HG03039 (cell line): ENCODE results near the gene CGNL1.

ENCODE experiments used
- ATAC-seq: cut with Tn5 transposase; IDR thresholded peaks from one replicate; pipeline ENCODE4 v1.9.1; 2021; ENCODE audit warnings: mild to moderate bottlenecking, moderate library complexity; ENCODE audit not compliant: unreplicated experiment

Gene CGNL1

DNA sequence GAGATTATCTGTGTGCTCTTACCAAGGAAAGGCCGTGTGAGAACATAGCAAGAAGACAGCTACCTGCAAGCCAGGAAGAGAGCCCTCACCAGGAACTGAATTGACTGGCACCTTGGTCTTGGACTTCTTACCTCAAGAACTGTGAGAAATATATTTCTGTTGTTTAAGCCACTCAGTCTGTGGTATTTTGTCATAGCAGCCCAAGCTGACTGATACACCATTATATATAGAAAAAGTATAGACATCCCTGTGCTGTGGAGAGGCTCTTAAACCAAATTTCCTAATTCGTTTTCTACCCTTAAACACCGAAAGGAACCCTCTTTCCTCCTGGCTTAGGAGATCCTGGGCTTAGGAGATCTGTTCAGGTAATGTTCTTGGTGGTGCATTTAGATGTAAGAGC lies 44.8 kb downstream of the CGNL1 start:
- no peak for ATAC-seq

DNA sequence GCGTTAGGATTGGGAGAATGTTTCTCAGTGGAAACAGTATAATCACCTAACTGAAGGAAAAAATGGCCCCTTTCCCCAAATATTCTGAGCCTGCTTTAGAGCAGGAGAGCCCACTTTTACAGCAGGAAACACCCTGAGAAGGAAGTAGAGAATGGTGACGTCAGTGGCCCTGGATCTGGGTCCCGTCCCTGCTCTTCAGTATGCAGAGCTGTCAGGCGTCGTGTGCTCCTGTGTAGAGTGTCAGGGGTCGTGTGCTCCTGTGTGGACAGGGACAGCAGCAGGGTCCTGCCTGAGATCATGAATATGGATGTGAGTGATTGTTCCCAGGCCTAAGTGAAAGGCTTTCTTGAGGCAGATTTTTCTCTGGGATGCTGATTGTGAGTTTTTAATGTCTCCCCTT lies 45.2 kb downstream of the CGNL1 start:
- no peak for ATAC-seq

- ATAC-seq: no peak
These were observed 45.9 kb downstream of the CGNL1 start for GRCh38 chr15:57422113-57422754.

GRCh38 chr15:57423599-57424140 lies 47.4 kb downstream of the CGNL1 start:
- ATAC-seq: no peak

- ATAC-seq: no peak
These were observed 48.5 kb downstream of the CGNL1 start for GRCh38 chr15:57424628-57425405.

DNA sequence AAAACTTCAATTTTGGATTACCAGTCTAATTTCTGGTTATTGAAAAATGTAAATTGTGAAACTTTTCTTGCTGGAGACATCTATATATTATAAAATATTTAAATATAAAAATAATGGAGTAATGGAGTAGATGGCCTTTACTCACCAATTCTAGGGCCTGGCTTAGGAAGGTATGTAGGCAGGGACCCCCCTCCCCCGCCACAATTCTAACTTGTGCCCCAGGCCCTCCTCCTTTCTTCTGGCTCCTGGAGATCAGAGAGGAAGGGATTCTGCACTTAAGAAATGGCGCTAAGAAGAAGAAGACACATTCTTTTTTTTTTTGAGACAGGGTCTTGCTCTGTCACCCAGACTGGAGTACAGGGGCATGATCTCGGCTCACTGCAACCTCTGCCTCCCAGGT lies 49.5 kb downstream of the CGNL1 start:
- ATAC-seq: no peak

DNA sequence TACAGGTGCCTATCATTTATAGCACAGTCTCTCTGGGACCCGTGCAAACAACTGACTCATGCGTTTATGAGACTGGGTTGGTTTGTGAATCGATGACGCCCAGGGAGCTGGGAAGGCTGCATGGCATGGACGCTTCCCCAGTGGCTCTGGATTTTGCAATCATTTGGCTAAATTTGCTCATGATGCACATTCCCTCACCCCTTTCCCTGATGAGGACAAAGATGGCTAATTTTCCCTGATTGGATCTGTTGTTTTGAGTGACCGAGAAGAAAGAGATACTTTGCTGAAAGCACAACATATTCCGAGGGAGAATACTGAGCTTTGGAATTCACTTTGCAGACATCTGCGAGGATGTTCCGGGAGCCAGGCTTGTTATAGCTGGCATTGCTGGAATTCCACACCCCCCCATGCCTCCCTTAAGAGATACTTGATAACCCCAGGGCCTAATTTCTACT lies 51.1 kb downstream of the CGNL1 start:
- no peak for ATAC-seq

GRCh38 chr15:57432141-57432741 lies 55.9 kb downstream of the CGNL1 start:
- no peak for ATAC-seq

- no peak for ATAC-seq
These were observed 59.9 kb downstream of the CGNL1 start for GRCh38 chr15:57436166-57436565.

- no peak for ATAC-seq
These were observed 60.7 kb downstream of the CGNL1 start for GRCh38 chr15:57436961-57437360.

- ATAC-seq: no peak
These were observed 61.3 kb downstream of the CGNL1 start for GRCh38 chr15:57437564-57437963.

DNA sequence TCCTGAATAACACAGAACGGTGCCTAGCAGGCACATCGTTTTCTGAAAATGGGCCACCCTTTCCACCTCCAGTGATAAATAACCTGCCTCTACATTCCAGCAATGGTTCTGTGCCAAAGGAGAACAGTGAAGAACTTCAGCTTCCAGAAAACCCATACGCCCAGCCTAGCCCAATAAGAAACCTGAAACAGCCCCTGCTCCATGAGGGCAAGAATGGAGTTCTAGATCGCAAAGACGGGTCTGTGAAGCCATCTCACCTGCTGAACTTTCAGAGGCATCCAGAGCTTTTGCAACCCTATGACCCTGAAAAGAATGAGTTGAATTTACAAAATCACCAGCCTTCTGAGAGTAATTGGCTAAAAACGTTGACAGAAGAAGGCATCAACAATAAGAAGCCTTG lies 61.9 kb downstream of the CGNL1 start:
- ATAC-seq: no peak

- no peak for ATAC-seq
These were observed 63.1 kb downstream of the CGNL1 start for GRCh38 chr15:57439128-57440027.

- no peak for ATAC-seq
These were observed 63.9 kb downstream of the CGNL1 start for GRCh38 chr15:57440167-57440566.

GRCh38 chr15:57440799-57441198 lies 64.5 kb downstream of the CGNL1 start:
- no peak for ATAC-seq

DNA sequence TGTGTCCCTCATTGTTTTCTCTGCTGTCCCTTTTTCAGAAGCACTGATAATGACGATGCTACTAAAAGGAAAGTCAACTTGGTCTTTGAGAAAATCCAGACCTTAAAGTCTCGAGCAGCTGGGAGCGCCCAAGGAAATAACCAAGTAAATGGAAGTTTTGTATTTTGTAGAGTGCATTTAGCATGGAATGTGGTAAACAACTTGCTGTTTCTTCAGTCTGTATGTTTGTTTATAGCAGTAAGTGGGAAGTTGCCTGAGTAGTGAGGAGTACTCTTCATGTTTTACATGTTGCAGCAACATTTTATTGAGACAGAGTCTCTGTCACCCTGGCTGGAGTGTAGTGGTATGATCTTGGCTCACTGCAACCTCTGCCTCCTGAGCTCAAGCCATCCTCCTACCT lies 66.0 kb downstream of the CGNL1 start:
- no peak for ATAC-seq

GRCh38 chr15:57443486-57443885 lies 67.2 kb downstream of the CGNL1 start:
- no peak for ATAC-seq

GRCh38 chr15:57444877-57445513 lies 68.7 kb downstream of the CGNL1 start:
- no peak for ATAC-seq

GRCh38 chr15:57445872-57446271 lies 69.6 kb downstream of the CGNL1 start:
- no peak for ATAC-seq

- ATAC-seq: no peak
These were observed 70.1 kb downstream of the CGNL1 start for GRCh38 chr15:57446393-57446792.
